ENCODE measurements around the gene DCHS2. TPM values are rescaled to one million over a fixed set of nuclear protein-coding genes. Genes with fewer than 3 reads are reported as not detected.
A peak's percentile ranks its signal among the peaks of the same experiment; 100 is the strongest.

DCHS2 gene
- total RNA-seq, 2 donors from 2014 or later, result 0.13 to 0.24 TPM

GRCh38 chr4:154186888-154187287 is 304.7 kb downstream of the DCHS2 start:
- H3K9ac ChIP-seq (ENCODE audit: extremely low read depth, low read length, poor library complexity, severe bottlenecking), result no peak overlapping the region
- H3K27ac ChIP-seq (ENCODE audit: low read depth, low read length), result no peak overlapping the region
- Mint-ChIP-seq H3K27me3 (ENCODE audit: insufficient read depth) (no peaks in the 10 kb centered on the region), H3K36me3 (ENCODE audit: low read depth) (no peaks in the 10 kb centered on the region), H3K4me1 (peaks cover 5% of the 10 kb centered on the region), H3K27ac (no peak overlapping the region), H3K4me3 (no peak overlapping the region), H3K9me3 (no peaks in the 10 kb centered on the region)
- no peaks in the 10 kb centered on the region for H3K36me3 ChIP-seq (ENCODE audit: control insufficient read depth, insufficient read depth, low read length)
- no peak for DNase-seq
- no peaks in the 10 kb centered on the region for H3K9me3 ChIP-seq (ENCODE audit: control insufficient read depth, low read length)
- H3K4me3 ChIP-seq (ENCODE audit: low read length), result no peak overlapping the region
- H3K4me1 ChIP-seq (ENCODE audit: control insufficient read depth, insufficient read depth, low read length), result no peaks in the 10 kb centered on the region
- H3K27me3 ChIP-seq (ENCODE audit: control insufficient read depth, insufficient read depth, low read length, poor library complexity, severe bottlenecking), result no peaks in the 10 kb centered on the region
- 88 to 100% methylated on average over 2 to 3 of the region's 3 CpGs for WGBS, 2 experiments (ENCODE audit: insufficient coverage in 1 of 2, insufficient read length in 1 of 2)
- TF ChIP-seq, protein P1, sequence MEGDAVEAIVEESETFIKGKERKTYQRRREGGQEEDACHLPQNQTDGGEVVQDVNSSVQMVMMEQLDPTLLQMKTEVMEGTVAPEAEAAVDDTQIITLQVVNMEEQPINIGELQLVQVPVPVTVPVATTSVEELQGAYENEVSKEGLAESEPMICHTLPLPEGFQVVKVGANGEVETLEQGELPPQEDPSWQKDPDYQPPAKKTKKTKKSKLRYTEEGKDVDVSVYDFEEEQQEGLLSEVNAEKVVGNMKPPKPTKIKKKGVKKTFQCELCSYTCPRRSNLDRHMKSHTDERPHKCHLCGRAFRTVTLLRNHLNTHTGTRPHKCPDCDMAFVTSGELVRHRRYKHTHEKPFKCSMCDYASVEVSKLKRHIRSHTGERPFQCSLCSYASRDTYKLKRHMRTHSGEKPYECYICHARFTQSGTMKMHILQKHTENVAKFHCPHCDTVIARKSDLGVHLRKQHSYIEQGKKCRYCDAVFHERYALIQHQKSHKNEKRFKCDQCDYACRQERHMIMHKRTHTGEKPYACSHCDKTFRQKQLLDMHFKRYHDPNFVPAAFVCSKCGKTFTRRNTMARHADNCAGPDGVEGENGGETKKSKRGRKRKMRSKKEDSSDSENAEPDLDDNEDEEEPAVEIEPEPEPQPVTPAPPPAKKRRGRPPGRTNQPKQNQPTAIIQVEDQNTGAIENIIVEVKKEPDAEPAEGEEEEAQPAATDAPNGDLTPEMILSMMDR (conservative IDR thresholded peaks at IDR 0.05), result no peak

DNA sequence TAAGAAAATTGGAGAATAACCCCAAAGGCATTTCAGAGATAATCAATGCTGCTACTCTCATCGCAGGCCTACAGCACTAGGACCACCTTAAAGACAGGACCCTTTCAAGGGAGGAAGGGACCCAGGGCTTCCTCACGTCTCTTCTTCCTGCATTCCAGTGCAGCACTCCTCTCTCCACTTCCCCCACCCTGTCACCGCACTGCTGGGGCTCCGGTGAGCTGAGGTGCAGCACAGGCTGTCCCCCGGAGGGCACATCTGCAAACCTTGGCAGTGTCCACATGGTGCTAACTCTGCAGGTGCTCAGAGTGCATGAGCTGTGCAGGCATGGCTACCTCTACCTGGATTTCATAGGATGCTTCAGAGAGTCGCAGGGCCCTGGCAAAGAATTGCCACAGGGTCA is 305.6 kb downstream of the DCHS2 start:
- no peak overlapping the region for H3K27ac ChIP-seq (ENCODE audit: low read depth, low read length)
- H3K4me3 ChIP-seq (ENCODE audit: low read length), result no peak overlapping the region
- no peaks in the 10 kb centered on the region for H3K27me3 ChIP-seq (ENCODE audit: control insufficient read depth, insufficient read depth, low read length, poor library complexity, severe bottlenecking)
- Mint-ChIP-seq H3K9me3 (no peaks in the 10 kb centered on the region), H3K36me3 (ENCODE audit: low read depth) (no peaks in the 10 kb centered on the region), H3K4me1 (peaks cover 5% of the 10 kb centered on the region), H3K27ac (no peak overlapping the region), H3K4me3 (no peak overlapping the region), H3K27me3 (ENCODE audit: insufficient read depth) (no peaks in the 10 kb centered on the region)
- H3K4me1 ChIP-seq (ENCODE audit: control insufficient read depth, insufficient read depth, low read length), result no peaks in the 10 kb centered on the region
- 90 to 100% methylated on average over 2 to 6 of the region's 6 CpGs for WGBS, 2 experiments (ENCODE audit: insufficient coverage in 1 of 2, insufficient read length in 1 of 2)
- no peak for DNase-seq
- H3K36me3 ChIP-seq (ENCODE audit: control insufficient read depth, insufficient read depth, low read length), result no peaks in the 10 kb centered on the region
- no peaks in the 10 kb centered on the region for H3K9me3 ChIP-seq (ENCODE audit: control insufficient read depth, low read length)
- TF ChIP-seq, protein P1 (conservative IDR thresholded peaks at IDR 0.05), result no peak
- H3K9ac ChIP-seq (ENCODE audit: extremely low read depth, low read length, poor library complexity, severe bottlenecking), result no peak overlapping the region

DNA sequence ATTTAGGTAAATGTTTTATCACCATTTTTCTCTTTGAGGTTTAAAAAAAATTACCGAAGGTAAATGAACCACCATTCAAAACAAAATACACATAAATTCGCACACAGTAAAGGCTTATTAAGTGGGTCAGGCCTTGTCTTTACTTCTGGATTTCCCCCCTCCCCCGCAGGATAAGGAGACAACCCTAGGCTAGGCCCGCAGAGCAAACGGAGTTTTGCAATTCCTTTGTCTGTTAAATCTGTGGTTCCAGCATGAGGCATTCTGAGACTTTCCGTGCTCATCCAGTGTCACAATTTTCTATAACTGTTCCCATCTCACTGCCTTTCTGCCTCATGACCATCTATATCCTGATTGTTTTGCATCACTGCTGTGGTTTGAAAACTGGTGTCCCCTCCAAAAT is 307.4 kb downstream of the DCHS2 start:
- Histone ChIP-seq H3K9ac (ENCODE audit: extremely low read depth, low read length, poor library complexity, severe bottlenecking) (no peak overlapping the region), H3K4me3 (ENCODE audit: low read length) (no peak overlapping the region), H3K4me1 (ENCODE audit: control insufficient read depth, insufficient read depth, low read length) (no peaks in the 10 kb centered on the region), H3K36me3 (ENCODE audit: control insufficient read depth, insufficient read depth, low read length) (no peaks in the 10 kb centered on the region), H3K9me3 (ENCODE audit: control insufficient read depth, low read length) (no peaks in the 10 kb centered on the region), H3K27ac (ENCODE audit: low read depth, low read length) (no peak overlapping the region), H3K27me3 (ENCODE audit: control insufficient read depth, insufficient read depth, low read length, poor library complexity, severe bottlenecking) (no peaks in the 10 kb centered on the region)
- 56 to 63% methylated on average over 5 to 6 of the region's 6 CpGs for WGBS, 2 experiments (ENCODE audit: insufficient coverage in 1 of 2, insufficient read length in 1 of 2)
- TF ChIP-seq, protein P1 (conservative IDR thresholded peaks at IDR 0.05), result no peak
- peak overlapping the region; percentile 44 for H3K27ac Mint-ChIP-seq
- H3K4me3 Mint-ChIP-seq, result no peak overlapping the region
- DNase-seq, result no peak
- H3K36me3 Mint-ChIP-seq (ENCODE audit: low read depth), result no peaks in the 10 kb centered on the region
- H3K9me3 Mint-ChIP-seq, result no peaks in the 10 kb centered on the region
- H3K27me3 Mint-ChIP-seq (ENCODE audit: insufficient read depth), result no peaks in the 10 kb centered on the region
- H3K4me1 Mint-ChIP-seq, result peaks cover 5% of the 10 kb centered on the region
